Activated naive CD4-positive, alpha-beta T cell treated with anti-CD3 and anti-CD28 coated beads, Interleukin-2, amount 50 U/mL, for 72 hours (primary cell): ENCODE results near the gene RPL14. TPM values are rescaled to one million over a fixed set of nuclear protein-coding genes. Genes with fewer than 3 reads are reported as not detected.
"Not testable (repeated sequence)": the region's sequence is repeated elsewhere in the genome, so short reads cannot be mapped to it uniquely, and the experiment has no call there.

ENCODE experiments used
- ATAC-seq, 2 donors: fragments of 150-1000 bp; cut with Tn5 transposase; 2 replicates each; pipeline ENCODE4 v1.10.0; 2021; ENCODE audit warnings: mild to moderate bottlenecking in 2 of 2, moderate library complexity in 2 of 2
- DNase-seq, 2 donors: peaks; one replicate each; pipeline ENCODE4 v3.0.0; 2021 to 2022; ENCODE audit warnings: low spot score in 2 of 2
- H3K27ac Mint-ChIP-seq, 2 donors: one replicate each; pipeline ENCODE4 v1.8.0; 2022; ENCODE audit warnings: mild to moderate bottlenecking in 2 of 2, mixed read lengths in 2 of 2
- H3K36me3 Mint-ChIP-seq, 2 donors: one replicate each; pipeline ENCODE4 v1.8.0; 2022; ENCODE audit warnings: mixed read lengths in 2 of 2
- H3K9me3 Mint-ChIP-seq, 2 donors: one replicate each; pipeline ENCODE4 v1.8.0; 2022; ENCODE audit warnings: mixed read lengths in 2 of 2
- total RNA-seq, 2 donors: library from RNA; stranded (reverse); gene quantifications; one replicate each; pipeline ENCODE4 v1.2.3, GENCODE V29; 2022

RPL14 gene
- total RNA-seq, 2 donors from 2014 or later, result 2,715 to 3,354 TPM

DNA sequence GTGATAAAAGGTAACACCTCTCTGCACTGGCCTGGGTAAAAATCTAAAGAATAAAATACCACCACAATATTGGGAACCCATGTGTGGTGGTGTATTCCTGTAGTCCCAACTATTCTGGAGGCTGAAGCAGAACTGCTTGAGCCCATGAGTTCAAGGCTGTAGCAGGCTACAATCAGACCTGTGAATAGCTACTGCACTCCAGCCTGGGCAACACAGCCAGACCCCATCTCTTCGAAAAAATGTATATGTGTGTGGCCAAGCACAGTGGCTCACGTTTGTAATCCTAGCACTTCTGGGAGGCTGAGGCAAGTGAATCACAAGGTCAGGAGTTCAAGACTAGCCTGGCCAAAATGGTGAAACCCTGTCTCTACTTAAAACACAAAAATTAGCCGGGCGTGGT lies 1.8 kb upstream of the RPL14 start:
- peaks cover 29 to 39% of the 10 kb centered on the region in 2 donors for H3K36me3 Mint-ChIP-seq
- peak overlapping the region in 1 of 2 donors; percentile 87 for H3K27ac Mint-ChIP-seq
- H3K9me3 Mint-ChIP-seq, result no peaks in the 10 kb centered on the region
- DNase-seq, result no peak
- ATAC-seq, result no peak

DNA sequence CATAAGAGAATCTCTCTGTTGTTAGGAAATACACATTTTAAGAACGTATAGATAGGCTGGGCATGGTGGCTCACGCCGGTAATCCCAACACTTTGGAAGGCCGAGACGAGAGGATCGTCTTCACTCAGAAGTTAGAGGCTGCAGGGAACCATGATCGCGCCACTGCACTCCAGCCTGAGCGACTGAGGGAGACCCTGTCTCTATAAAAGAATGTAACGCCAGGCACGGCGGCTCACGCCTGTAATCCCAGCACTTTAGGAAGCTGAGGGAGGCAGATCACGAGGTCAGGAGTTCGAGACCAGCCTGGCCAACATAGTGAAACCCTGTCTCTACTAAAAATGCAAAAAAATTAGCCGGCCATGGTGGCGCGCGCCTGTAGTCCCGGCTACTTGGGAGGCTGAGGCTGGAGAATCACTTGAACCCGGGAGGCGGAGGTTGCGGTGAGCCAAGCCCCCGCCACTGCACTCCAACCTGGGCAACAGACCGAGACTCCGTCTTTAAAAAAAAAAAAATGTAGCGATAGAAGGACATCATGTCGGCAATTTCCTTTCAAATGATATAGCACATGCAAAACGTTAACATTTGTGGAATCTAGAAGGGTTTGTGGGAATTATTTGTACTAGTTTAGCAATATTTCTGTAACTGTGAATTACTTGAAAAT lies 730 bp upstream of the RPL14 start:
- DNase-seq (no peak), ATAC-seq (no peak)
- peak overlapping the region; percentile 58 to 87 for H3K27ac Mint-ChIP-seq
- peaks cover 36 to 37% of the 10 kb centered on the region in 2 donors for H3K36me3 Mint-ChIP-seq
- H3K9me3 Mint-ChIP-seq, result no peaks in the 10 kb centered on the region

DNA sequence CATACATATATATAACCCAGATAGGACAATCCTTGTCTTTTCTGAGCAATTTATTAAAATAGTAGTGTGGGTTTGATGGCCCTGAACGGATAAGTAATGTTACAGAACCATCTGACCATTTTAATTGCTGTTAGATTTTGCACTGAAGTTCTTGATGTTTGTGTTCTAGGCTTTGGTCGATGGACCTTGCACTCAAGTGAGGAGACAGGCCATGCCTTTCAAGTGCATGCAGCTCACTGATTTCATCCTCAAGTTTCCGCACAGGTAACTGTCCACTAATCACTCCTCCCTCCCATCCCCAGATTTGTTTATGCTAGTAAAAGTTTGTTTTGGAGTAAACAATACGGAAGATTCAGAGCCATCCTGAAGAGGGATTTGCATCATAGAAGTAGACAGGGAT lies 1.3 kb downstream of the RPL14 start:
- DNase-seq (no peak), ATAC-seq (no peak)
- H3K27ac Mint-ChIP-seq, result peak overlapping the region; percentile 87 to 97
- H3K36me3 Mint-ChIP-seq, result peaks cover 31 to 47% of the 10 kb centered on the region in 2 donors
- no peaks in the 10 kb centered on the region for H3K9me3 Mint-ChIP-seq

DNA sequence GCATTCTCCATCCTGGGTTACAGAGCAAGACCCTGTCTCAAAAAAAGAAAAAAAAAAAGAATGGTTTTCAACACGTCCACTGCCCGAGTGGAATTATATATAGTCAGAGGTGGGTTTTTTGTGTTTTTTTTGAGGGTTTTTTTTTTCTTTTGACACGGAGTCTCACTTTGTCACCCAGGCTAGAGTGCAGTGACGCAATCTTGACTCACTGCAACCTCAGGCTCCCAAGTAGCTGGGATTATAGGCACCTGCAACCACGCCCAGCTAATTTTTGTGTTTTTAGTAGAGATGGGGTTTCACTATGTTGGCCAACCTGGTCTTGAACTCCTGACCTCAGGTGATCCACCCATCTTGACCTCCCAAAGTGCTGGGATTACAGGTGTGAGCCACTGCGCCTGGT lies 3.3 kb downstream of the RPL14 start:
- Mint-ChIP-seq H3K27ac (peak overlapping the region in 1 of 2 donors; percentile 77), H3K36me3 (peaks cover 31 to 60% of the 10 kb centered on the region in 2 donors)
- H3K9me3 Mint-ChIP-seq, DNase-seq, ATAC-seq: not testable (repeated sequence)

DNA sequence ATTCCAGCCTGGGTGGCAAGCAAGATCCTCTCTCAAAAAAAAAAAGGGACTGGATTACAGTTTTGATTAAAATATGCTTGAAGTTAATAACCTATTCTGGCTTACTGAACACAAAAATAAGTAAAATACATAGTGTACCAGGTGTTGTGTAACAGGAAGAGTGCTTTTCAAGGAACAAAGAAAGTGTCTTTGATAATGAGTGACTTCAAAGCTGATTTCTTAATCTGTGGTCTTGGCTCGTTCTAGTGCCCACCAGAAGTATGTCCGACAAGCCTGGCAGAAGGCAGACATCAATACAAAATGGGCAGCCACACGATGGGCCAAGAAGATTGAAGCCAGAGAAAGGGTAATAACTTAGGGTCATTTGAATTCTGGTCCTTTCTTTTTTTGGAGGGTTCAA lies 4.0 kb downstream of the RPL14 start:
- H3K9me3 Mint-ChIP-seq, result no peaks in the 10 kb centered on the region
- H3K27ac Mint-ChIP-seq, result peak overlapping the region in 1 of 2 donors; percentile 62
- ATAC-seq (no peak), DNase-seq (no peak)
- peaks cover 26 to 60% of the 10 kb centered on the region in 2 donors for H3K36me3 Mint-ChIP-seq

DNA sequence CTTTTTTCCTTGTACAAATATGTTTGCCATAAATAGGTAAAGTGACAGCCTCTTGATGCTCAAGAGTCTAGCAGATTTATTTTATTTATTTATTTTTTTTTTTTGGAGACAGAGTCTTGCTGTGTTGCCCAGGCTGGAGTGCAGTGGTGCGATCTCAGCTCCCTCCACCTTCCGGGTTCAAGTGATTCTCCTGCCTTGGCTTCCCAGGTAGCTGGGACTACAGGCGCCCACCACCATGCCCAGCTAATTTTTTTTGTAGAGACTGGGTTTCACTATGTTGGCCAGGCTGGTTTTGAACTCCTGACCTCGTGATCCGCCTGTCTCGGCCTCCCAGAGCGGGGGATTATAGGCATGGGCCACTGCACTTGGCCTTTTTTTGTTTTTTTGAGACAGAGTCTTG lies 5.7 kb downstream of the RPL14 start:
- H3K9me3 Mint-ChIP-seq, ATAC-seq, H3K27ac Mint-ChIP-seq, DNase-seq: not testable (repeated sequence)
- H3K36me3 Mint-ChIP-seq, result peaks cover 15 to 56% of the 10 kb centered on the region in 2 donors

DNA sequence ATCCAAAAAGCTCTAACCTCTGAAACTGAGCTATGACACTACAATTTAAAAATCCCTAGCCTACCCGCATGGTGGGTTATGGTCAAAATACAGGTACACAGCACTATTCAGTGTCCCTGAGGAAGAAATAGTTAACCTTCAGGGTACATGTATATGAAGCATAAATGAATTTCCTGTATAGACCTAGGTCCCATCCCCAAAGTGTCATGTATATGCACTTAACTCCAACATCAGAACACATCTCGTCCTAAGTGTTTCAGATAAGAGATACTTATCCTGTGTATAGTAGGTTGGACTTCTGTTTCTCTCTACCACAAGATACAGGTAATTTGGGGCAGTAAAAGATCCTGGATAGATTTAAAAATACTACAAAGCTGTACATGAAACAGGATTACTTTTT lies 6.4 kb downstream of the RPL14 start:
- Mint-ChIP-seq H3K27ac (peak overlapping the region in 1 of 2 donors; percentile 29), H3K9me3 (no peaks in the 10 kb centered on the region), H3K36me3 (peaks cover 8 to 48% of the 10 kb centered on the region in 2 donors)
- DNase-seq (no peak), ATAC-seq (no peak)

DNA sequence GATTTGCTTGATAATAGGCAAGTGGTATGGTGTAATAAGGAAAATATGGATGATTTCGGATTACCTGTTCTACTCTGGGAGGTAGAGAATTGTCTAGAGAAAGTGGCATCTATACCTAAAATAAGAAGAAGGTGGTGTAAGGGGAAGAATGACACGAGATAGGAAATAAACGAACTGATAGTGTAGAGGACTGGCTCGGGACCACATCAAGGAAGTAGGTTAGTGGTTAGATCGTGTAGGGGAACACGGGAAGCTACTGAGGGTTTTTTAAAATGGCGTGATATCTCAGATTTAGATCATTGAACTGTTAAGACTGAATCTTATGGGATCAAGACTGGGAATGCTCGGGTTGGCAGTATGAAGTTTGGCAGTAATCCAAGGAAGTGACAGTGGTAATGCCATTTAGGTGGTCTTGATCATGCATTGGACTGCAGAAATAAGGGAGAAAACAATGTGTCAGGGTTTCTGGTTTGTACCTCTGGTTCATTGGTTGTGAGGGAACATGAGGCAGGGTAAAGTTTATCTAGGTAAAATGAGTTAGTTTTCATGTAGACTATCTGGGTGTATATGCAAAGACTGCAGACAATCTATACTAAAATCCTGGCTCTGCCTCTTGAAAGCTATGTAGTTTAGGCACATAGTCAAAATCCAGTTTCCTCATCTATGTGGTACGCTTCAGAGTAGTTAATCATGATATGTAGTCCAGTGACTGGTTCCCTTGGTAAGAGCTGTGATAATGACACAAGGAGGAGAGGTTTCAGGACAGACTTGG lies 7.4 kb downstream of the RPL14 start:
- no peak for DNase-seq
- Mint-ChIP-seq H3K36me3 (peaks cover 0 to 40% of the 10 kb centered on the region in 2 donors), H3K9me3 (no peaks in the 10 kb centered on the region), H3K27ac (peak overlapping the region; percentile 34 to 73)
- peak; percentile 51 to 76 for ATAC-seq

DNA sequence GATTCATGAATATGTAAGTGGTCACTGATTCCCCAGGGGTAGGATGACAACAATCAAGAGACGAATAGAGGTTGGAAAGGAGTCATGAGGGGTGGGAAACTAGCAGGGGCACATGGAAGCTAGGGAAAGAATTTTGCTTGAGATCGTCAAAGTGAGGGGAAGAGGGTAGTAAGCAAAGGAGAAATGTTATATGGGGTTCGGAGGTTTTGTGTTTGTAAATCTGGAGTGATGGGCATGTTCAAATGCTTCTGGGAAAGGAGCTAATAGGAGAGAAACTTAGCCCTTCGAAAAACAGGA lies 7.9 kb downstream of the RPL14 start:
- peak overlapping the region; percentile 34 to 73 for H3K27ac Mint-ChIP-seq
- ATAC-seq, result no peak
- DNase-seq, result no peak
- H3K9me3 Mint-ChIP-seq, result no peaks in the 10 kb centered on the region
- peaks cover 0 to 39% of the 10 kb centered on the region in 2 donors for H3K36me3 Mint-ChIP-seq

DNA sequence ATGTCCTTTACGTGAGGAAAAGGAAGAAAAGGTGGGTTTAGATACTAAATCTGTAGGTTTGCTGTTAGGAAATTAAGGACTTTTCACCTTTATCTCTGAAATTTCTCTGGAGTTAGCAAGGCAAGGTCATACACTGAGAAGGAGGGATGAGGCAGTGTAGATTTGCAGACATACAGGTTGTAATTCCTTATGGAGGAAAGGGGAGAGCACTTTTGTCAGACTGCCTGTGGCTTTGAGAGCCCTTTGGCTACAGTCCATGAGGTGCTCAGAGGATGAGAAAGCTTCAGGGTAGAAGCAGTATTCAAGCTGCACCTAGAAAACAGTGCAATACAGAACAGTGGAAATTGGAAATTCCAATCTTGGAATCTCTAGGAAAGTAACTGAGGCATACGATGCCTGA lies 8.3 kb downstream of the RPL14 start:
- DNase-seq (no peak), ATAC-seq (no peak)
- H3K9me3 Mint-ChIP-seq, result no peaks in the 10 kb centered on the region
- peaks cover 0 to 35% of the 10 kb centered on the region in 2 donors for H3K36me3 Mint-ChIP-seq
- H3K27ac Mint-ChIP-seq, result peak overlapping the region; percentile 34 to 56

DNA sequence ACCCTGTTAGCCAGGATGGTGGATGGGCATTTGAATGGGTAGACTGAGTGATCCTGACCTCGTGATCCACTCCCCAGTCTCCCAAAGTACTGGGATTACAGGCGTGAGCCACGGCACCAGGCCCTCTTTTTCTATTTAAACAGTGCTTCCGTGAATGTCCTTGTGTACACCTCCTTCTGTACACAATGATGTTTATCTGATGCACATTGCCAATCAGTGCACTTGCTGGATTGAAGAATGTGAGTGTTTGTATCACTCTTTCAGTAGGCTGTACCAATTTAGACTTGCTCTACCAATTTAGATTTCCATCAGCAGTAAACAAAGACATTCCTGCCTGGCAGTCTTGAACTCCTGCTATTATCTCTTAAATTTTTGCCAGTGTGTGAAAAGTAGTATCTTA lies 10.9 kb downstream of the RPL14 start:
- peaks cover 0 to 17% of the 10 kb centered on the region in 2 donors for H3K36me3 Mint-ChIP-seq
- DNase-seq (no peak), ATAC-seq (peak in 1 of 2 donors; percentile 3)
- H3K9me3 Mint-ChIP-seq, result no peaks in the 10 kb centered on the region
- no peak overlapping the region for H3K27ac Mint-ChIP-seq

DNA sequence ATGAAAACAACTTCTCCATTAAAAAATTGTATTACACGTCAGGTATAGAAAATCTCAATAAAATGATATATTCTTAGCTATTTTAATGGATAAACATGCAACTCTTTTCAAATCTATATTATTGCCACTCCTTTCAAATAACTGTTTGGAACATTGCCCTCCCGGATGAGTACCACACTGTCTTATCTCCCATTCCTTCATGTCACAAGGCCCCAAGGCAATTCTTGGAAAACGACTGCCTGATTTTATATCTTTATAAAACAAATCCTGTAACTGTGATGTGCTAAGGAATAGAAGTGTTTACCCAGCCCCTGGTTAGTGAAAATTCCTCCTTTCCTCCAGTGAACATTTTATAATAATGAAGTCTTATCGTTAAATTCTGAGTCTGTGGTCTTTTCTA lies 13.6 kb downstream of the RPL14 start:
- H3K36me3 Mint-ChIP-seq, result no peaks in the 10 kb centered on the region
- ATAC-seq (no peak), DNase-seq (no peak)
- H3K9me3 Mint-ChIP-seq, result no peaks in the 10 kb centered on the region
- no peak overlapping the region for H3K27ac Mint-ChIP-seq

DNA sequence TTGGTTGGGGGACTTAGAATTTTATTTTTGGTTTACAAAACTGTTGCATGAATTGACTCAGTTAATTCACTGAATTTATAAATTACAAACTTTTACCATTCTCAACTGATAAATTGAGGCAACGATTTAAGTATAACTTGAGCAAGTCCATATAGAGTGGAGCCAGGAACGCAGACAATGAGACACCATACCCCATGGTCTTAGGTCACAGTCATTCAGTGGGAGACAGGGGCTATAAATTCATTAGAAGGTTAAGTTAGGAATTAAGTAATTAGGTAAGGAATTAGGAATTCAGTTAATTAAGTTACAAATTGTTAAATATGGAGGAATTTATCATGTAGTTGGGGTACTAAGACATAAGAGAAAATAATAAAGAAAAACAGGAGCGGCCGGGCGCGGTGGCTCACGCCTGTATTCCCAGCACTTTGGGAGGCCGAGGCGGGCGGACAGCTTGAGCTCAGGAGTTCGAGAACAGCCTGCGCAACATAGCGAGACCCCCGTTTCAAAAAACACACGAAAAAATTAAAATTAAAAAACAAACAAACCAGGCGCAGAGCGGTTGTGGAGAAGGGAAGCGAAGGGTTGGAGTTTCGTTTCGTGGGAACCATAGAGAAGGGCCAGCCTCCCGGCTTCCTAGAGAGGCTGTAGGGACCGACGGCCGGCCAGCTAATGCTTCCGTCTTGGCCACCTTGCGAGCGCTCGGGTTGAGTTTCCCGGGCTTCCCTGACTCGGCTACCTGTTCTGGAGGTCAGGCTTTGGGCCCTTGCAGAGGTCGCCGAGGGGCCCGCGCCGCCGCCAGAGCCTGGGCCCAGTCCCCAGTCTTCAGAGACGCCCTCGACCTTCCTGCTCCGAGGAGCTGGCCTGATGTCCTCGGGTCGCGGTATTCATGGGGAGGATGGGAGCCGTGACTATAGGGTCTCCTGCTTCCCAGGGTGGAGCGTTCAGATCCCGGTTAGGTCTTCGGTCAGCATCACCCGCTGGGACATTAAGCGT lies 19.6 kb downstream of the RPL14 start, which contains the start of gene ZNF619:
Gene ZNF619, plus strand, starts transcription at position 645 of the 993 bp plus-strand sequence. CDS start 858 bp downstream, outside the sequence.
- Mint-ChIP-seq H3K36me3 (no peaks in the 10 kb centered on the region), H3K27ac (peak within 1 kb of the TSS; percentile 87 to 97), H3K9me3 (no peaks in the 10 kb centered on the region)
- ATAC-seq (peak; percentile 74 to 83), DNase-seq (peak; percentile 54 to 57)

DNA sequence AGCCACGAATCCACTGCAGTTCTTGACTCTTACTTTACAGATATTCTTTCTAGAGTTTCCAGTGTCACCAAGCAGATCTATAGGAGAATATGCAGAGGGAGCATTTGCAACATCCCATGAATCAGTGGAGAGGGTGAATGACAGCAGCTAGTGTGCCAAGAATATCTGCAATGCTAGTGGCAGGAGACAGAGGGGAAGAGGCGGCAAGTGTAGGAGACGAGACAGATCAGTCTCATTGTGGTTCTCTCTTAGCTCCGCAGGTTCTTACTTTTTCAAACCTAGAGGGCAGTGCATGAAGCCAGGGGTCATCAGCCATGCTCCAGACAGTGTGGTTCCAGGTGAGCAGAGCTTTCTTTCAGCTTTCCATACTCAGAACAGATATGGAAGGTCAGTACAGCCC lies 20.5 kb downstream of the RPL14 start:
- ATAC-seq (no peak), DNase-seq (no peak)
- Mint-ChIP-seq H3K27ac (peak overlapping the region; percentile 87 to 97), H3K36me3 (peaks cover 0 to 6% of the 10 kb centered on the region in 2 donors), H3K9me3 (no peaks in the 10 kb centered on the region)

DNA sequence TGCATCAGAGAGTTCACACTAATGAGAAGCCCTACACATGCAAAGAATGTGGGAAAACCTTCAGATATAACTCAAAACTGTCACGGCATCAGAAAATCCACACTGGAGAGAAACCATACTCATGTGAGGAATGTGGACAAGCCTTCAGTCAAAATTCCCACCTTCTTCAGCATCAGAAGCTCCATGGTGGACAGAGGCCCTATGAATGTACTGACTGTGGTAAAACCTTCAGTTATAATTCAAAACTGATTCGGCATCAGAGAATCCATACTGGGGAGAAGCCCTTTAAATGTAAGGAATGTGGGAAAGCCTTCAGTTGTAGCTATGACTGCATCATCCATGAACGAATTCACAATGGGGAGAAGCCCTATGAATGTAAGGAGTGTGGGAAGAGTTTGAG lies 30.0 kb downstream of the RPL14 start:
- ATAC-seq (no peak), DNase-seq (no peak)
- Mint-ChIP-seq H3K27ac (no peak overlapping the region), H3K36me3 (peaks cover 35 to 39% of the 10 kb centered on the region in 2 donors), H3K9me3 (peaks cover 13 to 22% of the 10 kb centered on the region in 2 donors)

DNA sequence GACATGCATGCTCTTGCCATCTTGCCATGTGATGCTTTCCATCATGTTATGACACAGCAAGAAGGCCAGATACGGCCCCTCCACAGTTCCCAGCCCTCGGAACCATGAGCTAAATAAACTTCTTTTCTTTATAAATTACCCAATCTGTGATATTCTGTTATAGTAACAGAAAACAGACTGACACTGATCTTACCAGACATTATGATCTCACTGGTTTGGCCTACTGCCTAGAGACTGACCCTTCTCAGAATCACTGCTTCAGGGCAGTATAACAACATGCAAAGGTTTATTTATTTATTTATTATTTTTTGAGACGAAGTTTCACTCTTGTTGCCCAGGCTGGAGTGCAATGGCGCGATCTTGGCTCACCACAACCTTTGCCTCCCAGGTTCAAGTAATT lies 33.8 kb downstream of the RPL14 start:
- DNase-seq, result no peak
- ATAC-seq, result no peak
- peaks cover 28 to 33% of the 10 kb centered on the region in 2 donors for H3K36me3 Mint-ChIP-seq
- peaks cover 13 to 22% of the 10 kb centered on the region in 2 donors for H3K9me3 Mint-ChIP-seq
- no peak overlapping the region for H3K27ac Mint-ChIP-seq
